Upper lobe of left lung (tissue), 6 donors: ENCODE results near the gene PPIG. TPM values are rescaled to one million over a fixed set of nuclear protein-coding genes. Genes with fewer than 3 reads are reported as not detected.
"Not testable (repeated sequence)": the region's sequence is repeated elsewhere in the genome, so short reads cannot be mapped to it uniquely, and the experiment has no call there.

Source experiments
- ATAC-seq, 2 donors: fragments of 200-7000 bp; cut with Tn5 transposase; one replicate each; pipeline ENCODE4 v1.9.1; 2022; ENCODE audit warnings: mild to moderate bottlenecking in 2 of 2, moderate library complexity in 2 of 2; ENCODE audit not compliant: low FRiP score in 2 of 2
- DNase-seq, 2 donors: peaks; one replicate each; pipeline ENCODE4 v3.0.0-alpha.2; 2019 to 2020
- H3K27ac ChIP-seq, 4 donors: fragments of 200-600 bp; sonication (generic); one replicate each; pipeline ENCODE4 v1.5.1; 2016 to 2019
- H3K27me3 ChIP-seq, 4 donors: fragments of 200-600 bp; sonication (generic); one replicate each; pipeline ENCODE4 v1.5.1; 2017 to 2019
- H3K36me3 ChIP-seq, 4 donors: fragments of 200-600 bp; sonication (generic); one replicate each; pipeline ENCODE4 v1.5.1; 2016 to 2019
- H3K4me1 ChIP-seq, 4 donors: fragments of 200-600 bp; sonication (generic); one replicate each; pipeline ENCODE4 v1.5.1; 2018 to 2019
- H3K4me3 ChIP-seq, 4 donors: fragments of 200-600 bp; sonication (generic); one replicate each; pipeline ENCODE4 v1.5.1; 2017 to 2019; ENCODE audit warnings: mild to moderate bottlenecking in 2 of 4, moderate library complexity in 1 of 4
- H3K9me3 ChIP-seq, 4 donors: fragments of 200-600 bp; sonication (generic); one replicate each; pipeline ENCODE4 v1.5.1; 2018 to 2019
- EP300 ChIP-seq, 4 donors: sonication (generic); formaldehyde crosslinking; IDR thresholded peaks; one replicate each; pipeline ENCODE4 v1.5.1; 2017; ENCODE audit warnings: antibody characterized with exemption in 4 of 4, control low read depth in 2 of 4
- POLR2A ChIP-seq, 4 donors: fragments of 450-650 bp; IDR thresholded peaks; one replicate each; pipeline ENCODE4 v1.5.1; 2016 to 2017; ENCODE audit warnings: antibody characterized with exemption in 4 of 4, mild to moderate bottlenecking in 2 of 4
- POLR2AphosphoS5 ChIP-seq, 2 donors: sonication (generic); formaldehyde crosslinking; IDR thresholded peaks; one replicate each; pipeline ENCODE4 v1.5.1; 2017; ENCODE audit warnings: antibody characterized with exemption in 2 of 2
- WGBS, 2 donors: methylation state at CpG; one replicate each; pipeline ENCODE4 v1.1.5; 2017 to 2018; 5-methylcytosine and 5-hydroxymethylcytosine counted together
- total RNA-seq, 6 donors: library from RNA; depleted of rRNA in 4 of 6; stranded (reverse); fragments of >200 nt in 4 of 6; gene quantifications; one replicate each; pipeline versions ENCODE4 v1.1.0 to v1.2.1, GENCODE V29; 2016 to 2021
- TF ChIP-seq, protein P1 (sequence below), 6 experiments: fragments of 450-650 bp in 4 of 6; fragments of 200-600 bp in 2 of 6; sonication (generic) in 2 of 6; IDR thresholded peaks; one replicate each; pipeline ENCODE4 v1.5.1; 2016 to 2019; ENCODE audit warnings: antibody characterized with exemption in 6 of 6
- donor health status: DM: no; HTN: no; CAD: no; lungs with moderate emphysema.
- donor health status: DM: no; HTN: yes; CAD: no; lungs with severe emphysema.

The PPIG gene
- total RNA-seq, 6 donors from 2014 or later = 27.3 to 69.5 (median 46.2) TPM

DNA sequence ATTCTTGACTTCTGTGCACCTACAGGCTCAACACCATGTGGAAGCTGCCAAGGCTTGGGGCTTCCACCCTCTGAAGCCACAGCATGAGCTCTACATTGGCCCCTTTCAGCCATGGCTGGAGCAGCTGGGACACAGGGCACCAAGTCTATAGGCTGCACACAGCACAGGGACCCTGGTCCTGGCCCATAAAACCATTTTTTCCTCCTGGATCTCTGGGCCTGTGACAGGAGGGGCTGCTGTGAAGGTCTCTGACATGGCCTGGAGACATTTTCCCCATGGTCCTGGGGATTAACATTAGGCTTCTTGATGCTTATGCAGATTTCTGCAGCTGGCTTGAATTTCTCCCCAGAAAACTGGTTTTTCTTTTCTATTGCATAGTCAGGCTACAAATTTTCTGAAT, 103.8 kb downstream of the PPIG start:
- DNase-seq, H3K4me1 ChIP-seq, ATAC-seq, H3K27ac ChIP-seq, H3K36me3 ChIP-seq, H3K4me3 ChIP-seq, H3K9me3 ChIP-seq, H3K27me3 ChIP-seq: not testable (repeated sequence)

DNA sequence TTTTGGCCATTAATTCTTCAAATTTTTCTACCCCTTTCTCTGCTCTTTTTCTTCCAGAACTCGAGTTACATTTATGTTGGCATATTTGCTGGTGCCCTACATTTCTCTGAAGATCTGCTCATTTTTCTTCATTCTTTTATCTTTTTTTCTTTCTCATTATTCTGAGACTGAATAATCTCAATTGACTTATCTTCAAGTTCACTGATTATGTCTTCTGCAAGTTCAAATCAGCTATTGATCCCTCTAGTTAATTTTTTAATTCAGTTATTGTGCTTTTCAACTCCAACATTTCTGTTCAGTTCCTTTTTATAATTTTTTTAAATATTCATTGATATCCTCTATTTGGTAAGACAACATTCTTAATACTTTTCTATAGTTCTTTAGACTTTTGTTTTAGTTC, 106.8 kb downstream of the PPIG start:
- Histone ChIP-seq H3K4me3 (no peak overlapping the region), H3K4me1 (peaks cover 7 to 24% (median 9%) of the 10 kb centered on the region in 4 donors), H3K27me3 (no peaks in the 10 kb centered on the region), H3K36me3 (no peaks in the 10 kb centered on the region), H3K9me3 (no peaks in the 10 kb centered on the region), H3K27ac (no peak overlapping the region)
- 67 to 85% methylated on average over 1 of the region's 1 CpG for WGBS, 2 donors
- ATAC-seq = no peak
- DNase-seq = no peak
- TF ChIP-seq POLR2AphosphoS5 (IDR thresholded peaks at IDR 0.05) (no peak), POLR2A (IDR thresholded peaks at IDR 0.05) (no peak), EP300 (IDR thresholded peaks at IDR 0.05) (no peak)
- TF ChIP-seq, protein P1, sequence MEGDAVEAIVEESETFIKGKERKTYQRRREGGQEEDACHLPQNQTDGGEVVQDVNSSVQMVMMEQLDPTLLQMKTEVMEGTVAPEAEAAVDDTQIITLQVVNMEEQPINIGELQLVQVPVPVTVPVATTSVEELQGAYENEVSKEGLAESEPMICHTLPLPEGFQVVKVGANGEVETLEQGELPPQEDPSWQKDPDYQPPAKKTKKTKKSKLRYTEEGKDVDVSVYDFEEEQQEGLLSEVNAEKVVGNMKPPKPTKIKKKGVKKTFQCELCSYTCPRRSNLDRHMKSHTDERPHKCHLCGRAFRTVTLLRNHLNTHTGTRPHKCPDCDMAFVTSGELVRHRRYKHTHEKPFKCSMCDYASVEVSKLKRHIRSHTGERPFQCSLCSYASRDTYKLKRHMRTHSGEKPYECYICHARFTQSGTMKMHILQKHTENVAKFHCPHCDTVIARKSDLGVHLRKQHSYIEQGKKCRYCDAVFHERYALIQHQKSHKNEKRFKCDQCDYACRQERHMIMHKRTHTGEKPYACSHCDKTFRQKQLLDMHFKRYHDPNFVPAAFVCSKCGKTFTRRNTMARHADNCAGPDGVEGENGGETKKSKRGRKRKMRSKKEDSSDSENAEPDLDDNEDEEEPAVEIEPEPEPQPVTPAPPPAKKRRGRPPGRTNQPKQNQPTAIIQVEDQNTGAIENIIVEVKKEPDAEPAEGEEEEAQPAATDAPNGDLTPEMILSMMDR (IDR thresholded peaks at IDR 0.05) = no peak

Other genes with a start within 250 kb of the PPIG start
- gene LRP2, start 221.8 kb upstream of the PPIG start, total RNA-seq = 10 to 100 TPM; 20.0 to 56.5 (median 27.5) TPM
- 10 to 100 TPM in 2 of 6 donors, 1 to 10 TPM in 4; 5.8 to 20.8 (median 7.2) TPM for gene BBS5, start 104.9 kb upstream of the PPIG start, total RNA-seq
- 1 to 10 TPM in 3 of 6 donors, under 1 TPM in 2, not detected in 1; 0.40 to 3.1 (median 1.3) TPM for gene KLHL41, start 74.6 kb upstream of the PPIG start, total RNA-seq
- gene FASTKD1, start 10.5 kb upstream of the PPIG start, total RNA-seq = 10 to 100 TPM; 14.7 to 21.7 (median 18.4) TPM
- 10 to 100 TPM in 1 of 6 donors, 1 to 10 TPM in 4, not detected in 1; 1.4 to 14.7 (median 2.6) TPM for gene CFAP210, start 110.1 kb downstream of the PPIG start, total RNA-seq
- 10 to 100 TPM in 2 of 6 donors, 1 to 10 TPM in 4; 3.7 to 29.3 (median 5.3) TPM for gene PHOSPHO2, start 110.1 kb downstream of the PPIG start, total RNA-seq
- gene KLHL23, start 149.5 kb downstream of the PPIG start, total RNA-seq = 10 to 100 TPM in 1 of 6 donors, 1 to 10 TPM in 5; 6.0 to 10.0 (median 7.7) TPM
- 100 to 1,000 TPM in 1 of 6 donors, 10 to 100 TPM in 5; 29.3 to 111 (median 55.7) TPM for gene SSB, start 214.5 kb downstream of the PPIG start, total RNA-seq
- 10 to 100 TPM; 13.4 to 37.1 (median 31.2) TPM for gene METTL5, start 240.6 kb downstream of the PPIG start, total RNA-seq
- gene UBR3, start 243.1 kb downstream of the PPIG start, total RNA-seq = 100 to 1,000 TPM in 2 of 6 donors, 10 to 100 TPM in 4; 27.8 to 126 (median 44.7) TPM